Activated naive CD8-positive, alpha-beta T cell treated with anti-CD3 and anti-CD28 coated beads, Interleukin-2, amount 10 ng/mL, durations not matched to agents 7 days and 5 days (primary cell): Measurements from ENCODE around the gene CD244. TPM values are rescaled to one million over a fixed set of nuclear protein-coding genes. Genes with fewer than 3 reads are reported as not detected.
A peak's percentile ranks its signal among the peaks of the same experiment; 100 is the strongest.
"Not testable (repeated sequence)": the region's sequence is repeated elsewhere in the genome, so short reads cannot be mapped to it uniquely, and the experiment has no call there.

ENCODE experiments used
- ATAC-seq: fragments of 150-1000 bp; cut with Tn5 transposase; one replicate; pipeline ENCODE4 v1.10.0; 2021; ENCODE audit warnings: low read depth, moderate library complexity
- POLR2A ChIA-PET: fragments of 350-600 bp; sonication (Branson Sonifier 250); formaldehyde crosslinking; loops from one replicate; lab custom pipeline; 2021; ENCODE audit warnings: antibody characterized with exemption; lab: Charles Lee
- DNase-seq: peaks from one replicate; pipeline ENCODE4 v3.0.0; 2021
- H3K27ac Mint-ChIP-seq: one replicate; pipeline ENCODE4 v1.8.0; 2022; ENCODE audit warnings: mild to moderate bottlenecking, mixed read lengths
- H3K27me3 Mint-ChIP-seq: one replicate; pipeline ENCODE4 v1.8.0; 2022; ENCODE audit warnings: mild to moderate bottlenecking, moderate library complexity, mixed read lengths
- H3K36me3 Mint-ChIP-seq: one replicate; pipeline ENCODE4 v1.8.0; 2021; ENCODE audit warnings: mild to moderate bottlenecking, mixed read lengths
- H3K4me1 Mint-ChIP-seq: one replicate; pipeline ENCODE4 v1.8.0; 2021; ENCODE audit warnings: mixed read lengths
- H3K4me3 Mint-ChIP-seq: one replicate; pipeline ENCODE4 v1.8.0; 2022; ENCODE audit warnings: mild to moderate bottlenecking, moderate library complexity, mixed read lengths
- H3K9me3 Mint-ChIP-seq: one replicate; pipeline ENCODE4 v1.8.0; 2021; ENCODE audit warnings: mixed read lengths
- total RNA-seq, 2 experiments: library from RNA; stranded (reverse); gene quantifications; one replicate each; pipeline ENCODE4 v1.2.3, GENCODE V29; 2021

Gene CD244
- total RNA-seq, 2 experiments from 2014 or later: 6.0 to 7.8 TPM

GRCh38 chr1:160797271-160797709, 65.4 kb downstream of the CD244 start:
- no peaks in the 10 kb centered on the region for H3K27me3 Mint-ChIP-seq
- H3K27ac Mint-ChIP-seq: peak overlapping the region; percentile 97
- POLR2A ChIA-PET: interaction anchor here (0.7 to 5.1 kb wide), 18 partner anchors 17 to 248 kb away, joined by 3 to 25 read pairs (median 6); partner anchors contain the start of genes CD244, CD48 and USF1
- no peaks in the 10 kb centered on the region for H3K9me3 Mint-ChIP-seq
- peaks cover 14% of the 10 kb centered on the region for H3K36me3 Mint-ChIP-seq
- peak overlapping the region; percentile 92 for H3K4me3 Mint-ChIP-seq
- no peak for DNase-seq
- peaks cover 64% of the 10 kb centered on the region for H3K4me1 Mint-ChIP-seq
- no peak for ATAC-seq

- H3K27me3 Mint-ChIP-seq: no peaks in the 10 kb centered on the region
- H3K9me3 Mint-ChIP-seq: no peaks in the 10 kb centered on the region
- peak within 1 kb of the TSS; percentile 92 for H3K4me3 Mint-ChIP-seq
- peaks cover 8% of the 10 kb centered on the region for H3K36me3 Mint-ChIP-seq
- peak; percentile 81 for ATAC-seq
- peak; percentile 65 for DNase-seq
- POLR2A ChIA-PET: interaction anchor here (0.5 to 5.1 kb wide), 11 partner anchors 15 to 511 kb away, joined by 3 to 25 read pairs (median 12); partner anchors contain the start of gene CD48
- peaks cover 59% of the 10 kb centered on the region for H3K4me1 Mint-ChIP-seq
- H3K27ac Mint-ChIP-seq: peak within 1 kb of the TSS; percentile 97
These were observed 66.7 kb downstream of the CD244 start, which contains the start of gene LY9 for GRCh38 chr1:160795951-160796383. LY9 (plus strand) TSS chr1:160796174; CDS start chr1:160796188, 14 bp downstream.

- no peak for DNase-seq
- no peak overlapping the region for H3K4me3 Mint-ChIP-seq
- no peaks in the 10 kb centered on the region for H3K27me3 Mint-ChIP-seq
- H3K27ac Mint-ChIP-seq: peak overlapping the region; percentile 8
- H3K9me3 Mint-ChIP-seq: no peaks in the 10 kb centered on the region
- H3K4me1 Mint-ChIP-seq: peaks cover 50% of the 10 kb centered on the region
- no peaks in the 10 kb centered on the region for H3K36me3 Mint-ChIP-seq
- ATAC-seq: no peak
- POLR2A ChIA-PET: no interaction called here
These were observed 68.3 kb downstream of the CD244 start for GRCh38 chr1:160794376-160794775.

GRCh38 chr1:160789702-160790611, 72.7 kb downstream of the CD244 start:
- peaks cover 10% of the 10 kb centered on the region for H3K4me1 Mint-ChIP-seq
- no peak overlapping the region for H3K4me3 Mint-ChIP-seq
- peaks cover 2% of the 10 kb centered on the region for H3K9me3 Mint-ChIP-seq
- peaks cover 3% of the 10 kb centered on the region for H3K27me3 Mint-ChIP-seq
- DNase-seq: no peak
- POLR2A ChIA-PET: no interaction called here
- no peaks in the 10 kb centered on the region for H3K36me3 Mint-ChIP-seq
- ATAC-seq: no peak
- H3K27ac Mint-ChIP-seq: no peak overlapping the region

DNA sequence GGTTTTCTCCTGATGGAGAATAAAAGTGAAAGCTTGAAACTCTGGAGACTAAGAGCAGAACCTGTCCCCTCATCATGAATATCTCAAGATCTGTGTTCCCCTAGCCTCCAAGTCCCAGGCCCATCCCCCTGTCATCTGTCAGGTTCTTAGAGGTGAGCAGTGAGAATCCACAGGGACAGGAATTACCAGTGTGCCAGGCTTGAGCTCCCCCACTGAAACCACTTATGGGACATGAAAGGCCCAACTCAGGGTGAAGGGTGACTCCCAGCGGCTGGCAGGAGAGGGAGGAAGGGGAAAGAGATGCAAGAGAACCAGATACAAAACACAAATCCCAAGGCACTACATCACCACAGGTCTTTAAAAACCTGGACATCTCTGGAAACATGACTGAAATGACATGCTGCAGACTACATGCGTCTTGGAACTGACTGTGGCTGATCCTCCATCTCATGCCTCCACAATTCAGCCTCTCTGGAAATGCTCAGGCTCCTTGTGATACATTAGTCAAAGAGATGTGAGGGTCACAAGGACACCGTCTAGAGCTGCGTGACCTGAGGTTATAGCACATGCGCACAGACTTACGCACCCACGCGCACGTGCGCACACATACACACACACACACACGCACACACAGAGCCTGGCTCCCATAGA, 73.5 kb downstream of the CD244 start:
- DNase-seq: no peak
- H3K36me3 Mint-ChIP-seq: no peaks in the 10 kb centered on the region
- H3K4me3 Mint-ChIP-seq: no peak overlapping the region
- peaks cover 8% of the 10 kb centered on the region for H3K4me1 Mint-ChIP-seq
- H3K27ac Mint-ChIP-seq: no peak overlapping the region
- H3K27me3 Mint-ChIP-seq: peaks cover 6% of the 10 kb centered on the region
- POLR2A ChIA-PET: no interaction called here
- peaks cover 2% of the 10 kb centered on the region for H3K9me3 Mint-ChIP-seq
- ATAC-seq: no peak

- H3K9me3 Mint-ChIP-seq, H3K4me1 Mint-ChIP-seq, DNase-seq, H3K36me3 Mint-ChIP-seq, H3K27ac Mint-ChIP-seq, POLR2A ChIA-PET, ATAC-seq, H3K4me3 Mint-ChIP-seq, H3K27me3 Mint-ChIP-seq: not testable (repeated sequence)
These were observed 79.5 kb downstream of the CD244 start for GRCh38 chr1:160782988-160783765.

GRCh38 chr1:160781914-160782689, 80.6 kb downstream of the CD244 start:
- peak overlapping the region; percentile 9 for H3K27ac Mint-ChIP-seq
- no peak for DNase-seq
- ATAC-seq: peak; percentile 52
- H3K9me3 Mint-ChIP-seq: peaks cover 2% of the 10 kb centered on the region
- H3K4me3 Mint-ChIP-seq: no peak overlapping the region
- H3K4me1 Mint-ChIP-seq: peaks cover 15% of the 10 kb centered on the region
- no peaks in the 10 kb centered on the region for H3K36me3 Mint-ChIP-seq
- POLR2A ChIA-PET: interaction anchor here (3.5 kb wide), 1 partner anchor 15 kb away, joined by 16 read pairs; the partner anchor contains the start of gene LY9
- peaks cover 8% of the 10 kb centered on the region for H3K27me3 Mint-ChIP-seq

DNA sequence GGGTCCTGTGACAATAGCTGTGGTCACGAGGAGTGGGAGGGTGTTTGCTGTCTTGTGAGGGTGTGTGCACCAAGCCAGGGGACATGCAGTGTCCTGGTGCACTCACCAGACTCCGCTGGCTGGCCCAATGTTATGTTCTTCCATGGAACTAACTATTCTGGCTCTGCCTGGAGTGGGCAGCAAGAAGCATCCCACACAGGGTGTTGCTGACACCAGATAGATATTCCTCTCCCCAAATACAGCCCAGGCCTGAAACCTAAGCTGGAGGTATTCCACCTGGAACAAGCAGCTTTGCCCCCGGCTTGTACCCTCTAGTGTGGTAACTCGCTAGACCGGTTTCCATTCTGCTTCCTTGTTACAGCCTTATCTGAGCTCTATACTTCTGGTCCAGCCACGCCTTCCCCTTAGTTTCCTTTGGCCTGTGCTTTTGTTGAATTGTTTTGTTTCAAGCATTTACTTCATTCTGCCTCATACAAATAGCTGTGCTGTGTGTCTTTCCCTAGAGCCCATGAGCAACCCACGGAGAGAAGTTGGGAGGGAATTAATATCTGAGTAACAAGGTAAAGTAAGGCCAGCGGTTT, 81.4 kb downstream of the CD244 start:
- peaks cover 2% of the 10 kb centered on the region for H3K9me3 Mint-ChIP-seq
- no peaks in the 10 kb centered on the region for H3K36me3 Mint-ChIP-seq
- POLR2A ChIA-PET: interaction anchor here (3.5 kb wide), 1 partner anchor 16 kb away, joined by 16 read pairs; the partner anchor contains the start of gene LY9
- H3K4me1 Mint-ChIP-seq: peaks cover 19% of the 10 kb centered on the region
- DNase-seq (no peak), ATAC-seq (no peak)
- no peak overlapping the region for H3K4me3 Mint-ChIP-seq
- peaks cover 6% of the 10 kb centered on the region for H3K27me3 Mint-ChIP-seq
- peak overlapping the region; percentile 9 for H3K27ac Mint-ChIP-seq

GRCh38 chr1:160780398-160780755, 82.3 kb downstream of the CD244 start:
- H3K27me3 Mint-ChIP-seq: peaks cover 5% of the 10 kb centered on the region
- no peak for DNase-seq
- H3K36me3 Mint-ChIP-seq: no peaks in the 10 kb centered on the region
- no peak overlapping the region for H3K4me3 Mint-ChIP-seq
- POLR2A ChIA-PET: interaction anchor here (3.5 kb wide), 1 partner anchor 17 kb away, joined by 16 read pairs; the partner anchor contains the start of gene LY9
- peaks cover 2% of the 10 kb centered on the region for H3K9me3 Mint-ChIP-seq
- H3K27ac Mint-ChIP-seq: no peak overlapping the region
- ATAC-seq: no peak
- peaks cover 26% of the 10 kb centered on the region for H3K4me1 Mint-ChIP-seq
